ENCODE results near the gene KCNH1. TPM values are rescaled to one million over a fixed set of nuclear protein-coding genes. Genes with fewer than 3 reads are reported as not detected.

Gene KCNH1
- total and polyA plus RNA-seq, 7 donors, result 0.10 to 0.22 (median 0.17) TPM

- DNase-seq (no peak), ATAC-seq (no peak)
- Histone ChIP-seq H3K4me3 (no peak overlapping the region), H3K4me1 (no peaks in the 10 kb centered on the region), H3K27me3 (ENCODE audit: insufficient read depth in 3 of 3, low read length in 2 of 3) (no peaks in the 10 kb centered on the region), H3K27ac (no peak overlapping the region), H3K36me3 (ENCODE audit: insufficient read depth in 1 of 2, low read depth in 1 of 2) (no peaks in the 10 kb centered on the region), H3K9me3 (no peaks in the 10 kb centered on the region)
- intact Hi-C loops (cut with DNase I), result no loop called here
- no peak for TF ChIP-seq CTCF (IDR thresholded peaks at IDR 0.05)
These were observed 255.4 kb downstream of the KCNH1 start for GRCh38 chr1:210878564-210878963.

GRCh38 chr1:210876275-210876674 lies 257.7 kb downstream of the KCNH1 start:
- Histone ChIP-seq H3K4me1 (no peaks in the 10 kb centered on the region), H3K27me3 (ENCODE audit: insufficient read depth in 3 of 3, low read length in 2 of 3) (no peaks in the 10 kb centered on the region), H3K36me3 (ENCODE audit: insufficient read depth in 1 of 2, low read depth in 1 of 2) (no peaks in the 10 kb centered on the region), H3K9me3 (no peaks in the 10 kb centered on the region), H3K27ac (no peak overlapping the region), H3K4me3 (no peak overlapping the region)
- no peak for DNase-seq
- intact Hi-C loops (cut with DNase I), result no loop called here
- TF ChIP-seq CTCF (IDR thresholded peaks at IDR 0.05), result no peak
- ATAC-seq, result no peak

- Histone ChIP-seq H3K27me3 (ENCODE audit: insufficient read depth in 3 of 3, low read length in 2 of 3) (no peaks in the 10 kb centered on the region), H3K27ac (no peak overlapping the region), H3K4me1 (no peaks in the 10 kb centered on the region), H3K36me3 (ENCODE audit: insufficient read depth in 1 of 2, low read depth in 1 of 2) (no peaks in the 10 kb centered on the region), H3K4me3 (no peak overlapping the region), H3K9me3 (no peaks in the 10 kb centered on the region)
- intact Hi-C loops (cut with DNase I), result no loop called here
- ATAC-seq, result no peak
- WGBS, 3 donors, result 73 to 78% (median 73%) methylated on average over 2 of the region's 2 CpGs
- no peak for TF ChIP-seq CTCF (IDR thresholded peaks at IDR 0.05)
- DNase-seq, result no peak
These were observed 267.4 kb downstream of the KCNH1 start for GRCh38 chr1:210866532-210866931.

GRCh38 chr1:210857705-210858104 lies 276.2 kb downstream of the KCNH1 start:
- H3K4me3 ChIP-seq, result no peak overlapping the region
- 38 to 62% (median 58%) methylated on average over 1 of the region's 1 CpG for WGBS, 3 donors
- H3K27ac ChIP-seq, result no peak overlapping the region
- H3K27me3 ChIP-seq (ENCODE audit: insufficient read depth in 3 of 3, low read length in 2 of 3), result no peaks in the 10 kb centered on the region
- intact Hi-C loops (cut with DNase I), result no loop called here
- ATAC-seq (no peak), DNase-seq (no peak)
- no peaks in the 10 kb centered on the region for H3K36me3 ChIP-seq (ENCODE audit: insufficient read depth in 1 of 2, low read depth in 1 of 2)
- TF ChIP-seq CTCF (IDR thresholded peaks at IDR 0.05), result no peak
- no peaks in the 10 kb centered on the region for H3K9me3 ChIP-seq
- H3K4me1 ChIP-seq, result no peaks in the 10 kb centered on the region

GRCh38 chr1:210857146-210857663 lies 276.7 kb downstream of the KCNH1 start:
- Histone ChIP-seq H3K9me3 (no peaks in the 10 kb centered on the region), H3K27ac (no peak overlapping the region), H3K27me3 (ENCODE audit: insufficient read depth in 3 of 3, low read length in 2 of 3) (no peaks in the 10 kb centered on the region), H3K4me3 (no peak overlapping the region), H3K36me3 (ENCODE audit: insufficient read depth in 1 of 2, low read depth in 1 of 2) (no peaks in the 10 kb centered on the region), H3K4me1 (no peaks in the 10 kb centered on the region)
- WGBS, 3 donors, result 74 to 77% (median 74%) methylated on average over 5 of the region's 5 CpGs
- intact Hi-C loops (cut with DNase I), result no loop called here
- no peak for TF ChIP-seq CTCF (IDR thresholded peaks at IDR 0.05)
- DNase-seq, result no peak
- no peak for ATAC-seq

Measured in psoas muscle (tissue), 8 donors.